ENCODE data around the gene NXPH4. TPM values are rescaled to one million over a fixed set of nuclear protein-coding genes. Genes with fewer than 3 reads are reported as not detected.

NXPH4 gene
- total RNA-seq, 1 experiment from 2014 or later: 2.2 TPM

GRCh38 chr12:57214398-57214781, 2.2 kb upstream of the NXPH4 start:
- Histone ChIP-seq H3K27me3 (ENCODE audit: control insufficient read depth, insufficient read depth, low read length) (peaks cover 54% of the 10 kb centered on the region), H3K4me3 (ENCODE audit: insufficient read depth, low read depth, low read length) (no peak overlapping the region), H3K36me3 (replicated peaks; ENCODE audit: control insufficient read depth, insufficient read depth, low read length) (peaks cover 16% of the 10 kb centered on the region)
- DNase-seq: peak; percentile 95

GRCh38 chr12:57215065-57215464, 1.5 kb upstream of the NXPH4 start:
- H3K4me3 ChIP-seq (ENCODE audit: insufficient read depth, low read depth, low read length): no peak overlapping the region
- no peak for DNase-seq
- peaks cover 61% of the 10 kb centered on the region for H3K27me3 ChIP-seq (ENCODE audit: control insufficient read depth, insufficient read depth, low read length)
- peaks cover 11% of the 10 kb centered on the region for H3K36me3 ChIP-seq (replicated peaks; ENCODE audit: control insufficient read depth, insufficient read depth, low read length)

- Histone ChIP-seq H3K36me3 (replicated peaks; ENCODE audit: control insufficient read depth, insufficient read depth, low read length) (peaks cover 9% of the 10 kb centered on the region), H3K4me3 (ENCODE audit: insufficient read depth, low read depth, low read length) (no peak overlapping the region), H3K27me3 (ENCODE audit: control insufficient read depth, insufficient read depth, low read length) (peaks cover 66% of the 10 kb centered on the region)
- no peak for DNase-seq
Observed at GRCh38 chr12:57215668-57216013, 953 bp upstream of the NXPH4 start.

- Histone ChIP-seq H3K36me3 (replicated peaks; ENCODE audit: control insufficient read depth, insufficient read depth, low read length) (no peaks in the 10 kb centered on the region), H3K4me3 (ENCODE audit: insufficient read depth, low read depth, low read length) (peak overlapping the region; percentile 48), H3K27me3 (ENCODE audit: control insufficient read depth, insufficient read depth, low read length) (peaks cover 82% of the 10 kb centered on the region)
- DNase-seq: peak; percentile 81
Observed at GRCh38 chr12:57216921-57217879, 606 bp downstream of the NXPH4 start.

GRCh38 chr12:57218030-57218853, 1.6 kb downstream of the NXPH4 start:
- Histone ChIP-seq H3K36me3 (replicated peaks; ENCODE audit: control insufficient read depth, insufficient read depth, low read length) (no peaks in the 10 kb centered on the region), H3K27me3 (ENCODE audit: control insufficient read depth, insufficient read depth, low read length) (peaks cover 92% of the 10 kb centered on the region), H3K4me3 (ENCODE audit: insufficient read depth, low read depth, low read length) (no peak overlapping the region)
- DNase-seq: no peak

- no peak overlapping the region for H3K4me3 ChIP-seq (ENCODE audit: insufficient read depth, low read depth, low read length)
- no peak for DNase-seq
- H3K27me3 ChIP-seq (ENCODE audit: control insufficient read depth, insufficient read depth, low read length): peaks cover 97% of the 10 kb centered on the region
- H3K36me3 ChIP-seq (replicated peaks; ENCODE audit: control insufficient read depth, insufficient read depth, low read length): no peaks in the 10 kb centered on the region
Observed at GRCh38 chr12:57219205-57219992, 2.8 kb downstream of the NXPH4 start.

- no peak overlapping the region for H3K4me3 ChIP-seq (ENCODE audit: insufficient read depth, low read depth, low read length)
- peak; percentile 89 for DNase-seq
- H3K36me3 ChIP-seq (replicated peaks; ENCODE audit: control insufficient read depth, insufficient read depth, low read length): no peaks in the 10 kb centered on the region
- peaks cover 97% of the 10 kb centered on the region for H3K27me3 ChIP-seq (ENCODE audit: control insufficient read depth, insufficient read depth, low read length)
Observed at GRCh38 chr12:57219993-57220754, 3.6 kb downstream of the NXPH4 start.

GRCh38 chr12:57220770-57221168, 4.2 kb downstream of the NXPH4 start:
- Histone ChIP-seq H3K27me3 (ENCODE audit: control insufficient read depth, insufficient read depth, low read length) (peaks cover 97% of the 10 kb centered on the region), H3K36me3 (replicated peaks; ENCODE audit: control insufficient read depth, insufficient read depth, low read length) (no peaks in the 10 kb centered on the region), H3K4me3 (ENCODE audit: insufficient read depth, low read depth, low read length) (no peak overlapping the region)
- DNase-seq: no peak

GRCh38 chr12:57221169-57221917, 4.7 kb downstream of the NXPH4 start:
- H3K4me3 ChIP-seq (ENCODE audit: insufficient read depth, low read depth, low read length): 0 out of 2 replicates have a peak overlapping the region, but pooled peaks have one; percentile 4
- DNase-seq: no peak
- H3K27me3 ChIP-seq (ENCODE audit: control insufficient read depth, insufficient read depth, low read length): peaks cover 97% of the 10 kb centered on the region
- no peaks in the 10 kb centered on the region for H3K36me3 ChIP-seq (replicated peaks; ENCODE audit: control insufficient read depth, insufficient read depth, low read length)

GRCh38 chr12:57222286-57223190, 5.9 kb downstream of the NXPH4 start:
- Histone ChIP-seq H3K4me3 (ENCODE audit: insufficient read depth, low read depth, low read length) (no peak overlapping the region), H3K27me3 (ENCODE audit: control insufficient read depth, insufficient read depth, low read length) (peaks cover 95% of the 10 kb centered on the region), H3K36me3 (replicated peaks; ENCODE audit: control insufficient read depth, insufficient read depth, low read length) (no peaks in the 10 kb centered on the region)
- no peak for DNase-seq

- DNase-seq: no peak
- Histone ChIP-seq H3K4me3 (ENCODE audit: insufficient read depth, low read depth, low read length) (no peak overlapping the region), H3K27me3 (ENCODE audit: control insufficient read depth, insufficient read depth, low read length) (peaks cover 89% of the 10 kb centered on the region), H3K36me3 (replicated peaks; ENCODE audit: control insufficient read depth, insufficient read depth, low read length) (no peaks in the 10 kb centered on the region)
Observed at GRCh38 chr12:57223191-57224165, 6.9 kb downstream of the NXPH4 start.

All from H7 (cell line).